Neutrophil (primary cell): ENCODE results near the gene MOB2.

ENCODE experiments used
- H3K27ac ChIP-seq: fragments of 200-600 bp; sonication (generic); 2 replicates; pipeline ENCODE4 v1.5.1; 2016; ENCODE audit warnings: mild to moderate bottlenecking, moderate library complexity
- H3K27me3 ChIP-seq: fragments of 200-600 bp; sonication (generic); 2 replicates; pipeline ENCODE4 v1.6.0; 2016; ENCODE audit warnings: mild to moderate bottlenecking
- H3K36me3 ChIP-seq: fragments of 200-600 bp; sonication (generic); 2 replicates; pipeline ENCODE4 v1.5.1; 2017
- H3K4me1 ChIP-seq, 2 experiments: fragments of 200-600 bp in 1 of 2; sonication (generic) in 1 of 2; 1 replicate in 1 of 2; 2 replicates in 1 of 2; pipeline versions ENCODE4 v1.5.1 to v1.6.1; 2013 to 2016; ENCODE audit warnings: low read depth in 1 of 2, low read length in 1 of 2, mild to moderate bottlenecking in 1 of 2, moderate library complexity in 1 of 2; ENCODE audit not compliant: control insufficient read depth in 1 of 2, insufficient read depth in 1 of 2
- H3K4me3 ChIP-seq, 2 experiments: fragments of 200-600 bp in 1 of 2; sonication (generic) in 1 of 2; 1 replicate in 1 of 2; 2 replicates in 1 of 2; pipeline ENCODE4 v1.5.1; 2013 to 2016; ENCODE audit warnings: low read depth in 1 of 2, low read length in 1 of 2, mild to moderate bottlenecking in 1 of 2, moderate library complexity in 1 of 2
- H3K9me3 ChIP-seq: fragments of 200-600 bp; sonication (generic); 2 replicates; pipeline ENCODE4 v1.5.1; 2016
- TF ChIP-seq, protein P1 (sequence below): fragments of 200-600 bp; sonication (generic); IDR thresholded peaks from 2 replicates; pipeline ENCODE4 v1.5.1; 2016; ENCODE audit warnings: antibody characterized with exemption

MOB2 gene

DNA sequence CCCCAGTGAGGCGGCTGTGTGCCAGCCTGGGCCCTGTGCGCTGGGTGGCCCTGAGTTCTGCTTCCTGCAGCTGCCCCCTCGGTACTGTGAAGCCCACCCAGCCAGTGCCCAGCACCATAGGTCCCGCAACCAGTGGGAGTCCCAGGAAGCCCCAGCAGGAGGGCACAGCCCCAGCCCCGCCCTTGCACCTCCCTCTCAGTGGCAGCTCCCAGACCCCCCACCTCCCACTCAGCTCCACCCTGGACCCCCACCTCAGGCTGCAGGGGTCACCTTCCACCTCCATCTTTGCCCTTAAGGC is 30.9 kb downstream of the MOB2 start:
- Histone ChIP-seq H3K4me1 (no peaks in the 10 kb centered on the region), H3K27ac (no peak overlapping the region), H3K36me3 (no peaks in the 10 kb centered on the region), H3K9me3 (no peaks in the 10 kb centered on the region), H3K4me3 (no peak overlapping the region), H3K27me3 (peaks cover 21% of the 10 kb centered on the region)
- TF ChIP-seq, protein P1, sequence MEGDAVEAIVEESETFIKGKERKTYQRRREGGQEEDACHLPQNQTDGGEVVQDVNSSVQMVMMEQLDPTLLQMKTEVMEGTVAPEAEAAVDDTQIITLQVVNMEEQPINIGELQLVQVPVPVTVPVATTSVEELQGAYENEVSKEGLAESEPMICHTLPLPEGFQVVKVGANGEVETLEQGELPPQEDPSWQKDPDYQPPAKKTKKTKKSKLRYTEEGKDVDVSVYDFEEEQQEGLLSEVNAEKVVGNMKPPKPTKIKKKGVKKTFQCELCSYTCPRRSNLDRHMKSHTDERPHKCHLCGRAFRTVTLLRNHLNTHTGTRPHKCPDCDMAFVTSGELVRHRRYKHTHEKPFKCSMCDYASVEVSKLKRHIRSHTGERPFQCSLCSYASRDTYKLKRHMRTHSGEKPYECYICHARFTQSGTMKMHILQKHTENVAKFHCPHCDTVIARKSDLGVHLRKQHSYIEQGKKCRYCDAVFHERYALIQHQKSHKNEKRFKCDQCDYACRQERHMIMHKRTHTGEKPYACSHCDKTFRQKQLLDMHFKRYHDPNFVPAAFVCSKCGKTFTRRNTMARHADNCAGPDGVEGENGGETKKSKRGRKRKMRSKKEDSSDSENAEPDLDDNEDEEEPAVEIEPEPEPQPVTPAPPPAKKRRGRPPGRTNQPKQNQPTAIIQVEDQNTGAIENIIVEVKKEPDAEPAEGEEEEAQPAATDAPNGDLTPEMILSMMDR, result no peak

DNA sequence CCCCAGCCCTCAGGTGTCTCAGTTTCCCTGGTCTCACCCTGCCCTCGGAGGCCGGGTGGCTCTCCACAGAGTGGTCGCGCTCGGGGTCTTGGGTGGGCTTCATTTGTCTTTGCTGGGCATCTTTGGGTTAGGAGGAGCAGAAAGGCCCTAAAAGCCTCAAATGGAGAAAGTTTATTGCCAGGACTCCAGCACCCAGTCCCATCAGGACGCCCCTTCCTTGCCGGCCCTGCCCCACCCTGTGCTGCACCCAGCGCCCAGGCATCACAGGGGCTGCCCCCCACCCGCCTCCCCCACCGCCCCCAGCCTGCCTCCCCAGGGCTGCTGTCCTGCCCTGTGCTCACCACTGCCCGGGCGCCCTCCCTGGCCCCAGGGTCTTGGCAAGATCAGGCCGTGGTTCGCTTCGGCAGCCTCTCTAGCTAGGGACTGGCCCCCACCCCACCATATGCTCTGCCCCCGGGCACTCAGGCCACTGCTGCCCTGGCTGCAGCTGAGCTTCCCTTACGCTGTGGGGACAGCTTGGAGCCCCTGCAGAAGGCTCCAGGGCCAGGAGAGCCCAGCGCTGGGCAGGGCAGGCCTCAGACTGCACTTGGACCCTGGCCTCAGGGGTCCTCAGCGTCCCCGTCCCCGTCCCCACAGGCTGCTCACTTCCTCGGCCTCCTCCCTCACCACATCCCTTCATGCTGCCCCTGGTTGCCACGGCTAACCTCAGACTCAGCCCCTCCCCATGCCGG is 31.4 kb downstream of the MOB2 start:
- Histone ChIP-seq H3K4me3 (no peak overlapping the region), H3K9me3 (no peaks in the 10 kb centered on the region), H3K4me1 (no peaks in the 10 kb centered on the region), H3K36me3 (no peaks in the 10 kb centered on the region), H3K27me3 (peaks cover 21% of the 10 kb centered on the region), H3K27ac (no peak overlapping the region)
- TF ChIP-seq, protein P1, result no peak

- Histone ChIP-seq H3K27ac (no peak overlapping the region), H3K9me3 (no peaks in the 10 kb centered on the region), H3K4me3 (no peak overlapping the region), H3K36me3 (no peaks in the 10 kb centered on the region), H3K27me3 (peaks cover 21% of the 10 kb centered on the region), H3K4me1 (no peaks in the 10 kb centered on the region)
- TF ChIP-seq, protein P1, result no peak
These were observed 32.0 kb downstream of the MOB2 start for GRCh38 chr11:1454576-1454975.

GRCh38 chr11:1453611-1454034 is 33.0 kb downstream of the MOB2 start:
- TF ChIP-seq, protein P1, result no peak
- Histone ChIP-seq H3K27ac (no peak overlapping the region), H3K27me3 (peaks cover 21% of the 10 kb centered on the region), H3K9me3 (no peaks in the 10 kb centered on the region), H3K36me3 (no peaks in the 10 kb centered on the region), H3K4me1 (no peaks in the 10 kb centered on the region), H3K4me3 (no peak overlapping the region)

DNA sequence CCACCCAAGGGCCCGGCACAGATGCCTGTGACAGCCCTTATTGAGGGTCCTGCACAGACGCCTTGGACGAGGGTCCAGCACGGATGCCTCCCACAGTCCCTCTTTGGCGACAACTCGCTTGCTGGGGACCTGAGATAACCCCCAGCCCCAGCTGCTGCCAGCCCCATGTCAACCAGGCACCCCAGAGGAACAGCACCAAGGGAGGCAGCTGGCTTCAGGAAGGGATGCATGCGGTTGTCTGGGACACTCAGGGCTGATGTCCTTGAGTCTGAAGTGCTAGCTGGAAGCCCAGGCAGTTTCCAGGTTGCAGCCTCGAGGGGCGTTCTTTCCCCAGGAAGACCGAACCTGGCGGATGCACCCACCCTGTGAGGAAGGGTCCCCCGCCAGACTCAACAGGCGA is 33.8 kb downstream of the MOB2 start:
- H3K9me3 ChIP-seq, result no peaks in the 10 kb centered on the region
- H3K27ac ChIP-seq, result no peak overlapping the region

More for the DNA sequence above, 33.8 kb downstream of the MOB2 start:
- Histone ChIP-seq H3K27me3 (peaks cover 21% of the 10 kb centered on the region), H3K4me1 (no peaks in the 10 kb centered on the region), H3K36me3 (no peaks in the 10 kb centered on the region), H3K4me3 (no peak overlapping the region)
- TF ChIP-seq, protein P1, result no peak
